GM23338 (cell line): Measurements from ENCODE around the gene ALG14. TPM values are rescaled to one million over a fixed set of nuclear protein-coding genes. Genes with fewer than 3 reads are reported as not detected.

Experiments used
- ATAC-seq: fragments of 200-7000 bp; cut with Tn5 transposase; 3 replicates; pipeline ENCODE4 v1.9.1; 2020
- DNase-seq: peaks from one replicate; pipeline ENCODE4 v3.0.0-alpha.2; 2015; ENCODE audit warnings: low spot score
- H2AFZ ChIP-seq: fragments of 200-600 bp; sonication (generic); 2 replicates; pipeline ENCODE4 v1.8.0; 2016; ENCODE audit warnings: antibody characterized with exemption, mild to moderate bottlenecking, moderate library complexity
- H3F3A ChIP-seq: fragments of 200-600 bp; sonication (generic); replicated peaks from 2 replicates; pipeline ENCODE4 v1.8.0; 2017; ENCODE audit warnings: antibody characterized with exemption, mixed run types, low read depth
- H3K27ac ChIP-seq: fragments of 200-600 bp; sonication (generic); 2 replicates; pipeline ENCODE4 v1.6.1; 2016; ENCODE audit warnings: low read depth
- H3K27me3 ChIP-seq: fragments of 200-600 bp; sonication (generic); 2 replicates; pipeline ENCODE4 v1.8.0; 2016; ENCODE audit warnings: mild to moderate bottlenecking, mixed run types, moderate library complexity; ENCODE audit not compliant: insufficient read depth
- H3K36me3 ChIP-seq: fragments of 200-600 bp; sonication (generic); 2 replicates; pipeline ENCODE4 v1.8.0; 2016; ENCODE audit warnings: mild to moderate bottlenecking; ENCODE audit not compliant: insufficient read depth
- H3K4me1 ChIP-seq: fragments of 200-600 bp; sonication (generic); 2 replicates; pipeline ENCODE4 v1.8.0; 2016; ENCODE audit warnings: mild to moderate bottlenecking, moderate library complexity; ENCODE audit not compliant: insufficient read depth
- H3K4me2 ChIP-seq: fragments of 200-600 bp; sonication (generic); 2 replicates; pipeline ENCODE4 v1.7.1; 2017; ENCODE audit warnings: mixed run types
- H3K4me3 ChIP-seq: fragments of 200-600 bp; sonication (generic); 2 replicates; pipeline ENCODE4 v1.6.1; 2016; ENCODE audit warnings: mixed run types
- H3K79me2 ChIP-seq: fragments of 200-600 bp; sonication (generic); replicated peaks from 2 replicates; pipeline ENCODE4 v1.8.0; 2017; ENCODE audit warnings: mild to moderate bottlenecking; ENCODE audit not compliant: insufficient read depth
- H3K9me2 ChIP-seq: fragments of 200-600 bp; sonication (generic); 2 replicates; pipeline ENCODE4 v1.8.0; 2017; ENCODE audit not compliant: insufficient read depth
- H4K20me1 ChIP-seq: fragments of 200-600 bp; sonication (generic); replicated peaks from 2 replicates; pipeline ENCODE4 v1.8.0; 2017; ENCODE audit warnings: mild to moderate bottlenecking; ENCODE audit not compliant: insufficient read depth
- H3K27ac Mint-ChIP-seq: 2 replicates; pipeline ENCODE4 v1.8.0; 2020; ENCODE audit warnings: inconsistent platforms, mild to moderate bottlenecking, moderate library complexity, mixed read lengths
- H3K27me3 Mint-ChIP-seq: 3 replicates; pipeline ENCODE4 v1.8.0; 2022; ENCODE audit warnings: low read depth, mild to moderate bottlenecking, moderate library complexity, mixed read lengths, inconsistent platforms; ENCODE audit not compliant: insufficient read depth, poor library complexity
- H3K36me3 Mint-ChIP-seq: 3 replicates; pipeline ENCODE4 v1.8.0; 2021; ENCODE audit warnings: low read depth, mild to moderate bottlenecking, inconsistent platforms, moderate library complexity, mixed read lengths
- H3K4me1 Mint-ChIP-seq: 3 replicates; pipeline ENCODE4 v1.8.0; 2020; ENCODE audit warnings: mild to moderate bottlenecking, inconsistent platforms, mixed read lengths
- H3K4me3 Mint-ChIP-seq: 3 replicates; pipeline ENCODE4 v1.8.0; 2021; ENCODE audit warnings: moderate library complexity, mild to moderate bottlenecking, inconsistent platforms, mixed read lengths
- H3K9me3 Mint-ChIP-seq: 3 replicates; pipeline ENCODE4 v1.8.0; 2020; ENCODE audit warnings: moderate library complexity, mild to moderate bottlenecking, inconsistent platforms, mixed read lengths
- CREB1 ChIP-seq: fragments of 250-450 bp; sonication (Bioruptor Pico); IDR thresholded peaks from 2 replicates; pipeline ENCODE4 v1.5.0; 2020; ENCODE audit warnings: low read depth, mild to moderate bottlenecking, moderate library complexity
- NANOG ChIP-seq: IDR thresholded peaks from 2 replicates; pipeline ENCODE4 v1.6.1; 2016; ENCODE audit warnings: antibody characterized with exemption, borderline replicate concordance
- STAT1 ChIP-seq: IDR thresholded peaks from one replicate; pipeline ENCODE4 v1.6.1; 2016; ENCODE audit warnings: antibody characterized with exemption; ENCODE audit not compliant: unreplicated experiment
- ZNF114 ChIP-seq: fragments of 250-450 bp; sonication (Bioruptor Pico); IDR thresholded peaks from 2 replicates; pipeline ENCODE4 v1.5.0; 2020; ENCODE audit warnings: mild to moderate bottlenecking, moderate library complexity
- polyA plus RNA-seq: library from polyadenylated mRNA; unstranded; fragments of >200 nt; fragmentation: Nextera tagmentation; extraction: Ambion mirVana; gene quantifications from 2 replicates; pipeline ENCODE4 v1.2.1, GENCODE V29; 2016
- total RNA-seq: library from RNA; depleted of rRNA; stranded (reverse); fragments of >200 nt; shearing (Covaris generic); gene quantifications from 2 replicates; pipeline ENCODE4 v1.2.3, GENCODE V29; 2014
- TF ChIP-seq, protein P1 (sequence below): IDR thresholded peaks from one replicate; pipeline ENCODE4 v1.6.1; 2018; ENCODE audit warnings: antibody characterized with exemption; ENCODE audit not compliant: unreplicated experiment
- TF ChIP-seq, protein P2 (sequence below): IDR thresholded peaks from 2 replicates; pipeline ENCODE4 v1.6.1; 2016; ENCODE audit warnings: antibody characterized with exemption
- TF ChIP-seq, protein P3 (sequence below): fragments of 250-450 bp; sonication (Bioruptor Pico); IDR thresholded peaks from 2 replicates; pipeline ENCODE4 v1.5.0; 2020; ENCODE audit warnings: mild to moderate bottlenecking, moderate library complexity

ALG14 gene
- total and polyA plus RNA-seq, 2 experiments from 2014 or later: 0.42 to 2.8 TPM

DNA sequence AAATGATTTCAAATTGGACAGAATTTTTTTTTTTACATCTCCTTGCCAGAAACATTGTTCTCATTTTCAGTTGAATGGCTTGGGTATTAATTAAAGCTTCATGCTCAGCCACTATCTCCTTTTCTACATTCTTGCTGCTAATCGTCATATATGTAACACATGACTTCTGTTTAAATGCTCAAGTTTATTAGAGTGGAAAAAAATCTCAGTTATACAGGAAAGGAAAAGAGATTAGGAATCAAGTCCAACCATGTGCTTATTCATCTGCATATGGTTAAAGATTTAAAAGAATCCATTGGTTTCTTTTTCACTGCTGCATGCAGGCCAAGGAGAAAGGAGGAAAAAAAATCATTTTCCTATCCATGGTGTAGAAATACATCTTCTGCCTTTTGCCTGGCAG is 98.5 kb downstream of the ALG14 start:
- no peak for ATAC-seq
- TF ChIP-seq, protein P1, sequence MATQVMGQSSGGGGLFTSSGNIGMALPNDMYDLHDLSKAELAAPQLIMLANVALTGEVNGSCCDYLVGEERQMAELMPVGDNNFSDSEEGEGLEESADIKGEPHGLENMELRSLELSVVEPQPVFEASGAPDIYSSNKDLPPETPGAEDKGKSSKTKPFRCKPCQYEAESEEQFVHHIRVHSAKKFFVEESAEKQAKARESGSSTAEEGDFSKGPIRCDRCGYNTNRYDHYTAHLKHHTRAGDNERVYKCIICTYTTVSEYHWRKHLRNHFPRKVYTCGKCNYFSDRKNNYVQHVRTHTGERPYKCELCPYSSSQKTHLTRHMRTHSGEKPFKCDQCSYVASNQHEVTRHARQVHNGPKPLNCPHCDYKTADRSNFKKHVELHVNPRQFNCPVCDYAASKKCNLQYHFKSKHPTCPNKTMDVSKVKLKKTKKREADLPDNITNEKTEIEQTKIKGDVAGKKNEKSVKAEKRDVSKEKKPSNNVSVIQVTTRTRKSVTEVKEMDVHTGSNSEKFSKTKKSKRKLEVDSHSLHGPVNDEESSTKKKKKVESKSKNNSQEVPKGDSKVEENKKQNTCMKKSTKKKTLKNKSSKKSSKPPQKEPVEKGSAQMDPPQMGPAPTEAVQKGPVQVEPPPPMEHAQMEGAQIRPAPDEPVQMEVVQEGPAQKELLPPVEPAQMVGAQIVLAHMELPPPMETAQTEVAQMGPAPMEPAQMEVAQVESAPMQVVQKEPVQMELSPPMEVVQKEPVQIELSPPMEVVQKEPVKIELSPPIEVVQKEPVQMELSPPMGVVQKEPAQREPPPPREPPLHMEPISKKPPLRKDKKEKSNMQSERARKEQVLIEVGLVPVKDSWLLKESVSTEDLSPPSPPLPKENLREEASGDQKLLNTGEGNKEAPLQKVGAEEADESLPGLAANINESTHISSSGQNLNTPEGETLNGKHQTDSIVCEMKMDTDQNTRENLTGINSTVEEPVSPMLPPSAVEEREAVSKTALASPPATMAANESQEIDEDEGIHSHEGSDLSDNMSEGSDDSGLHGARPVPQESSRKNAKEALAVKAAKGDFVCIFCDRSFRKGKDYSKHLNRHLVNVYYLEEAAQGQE: no peak
- TF ChIP-seq STAT1: no peak
- TF ChIP-seq, protein P2, sequence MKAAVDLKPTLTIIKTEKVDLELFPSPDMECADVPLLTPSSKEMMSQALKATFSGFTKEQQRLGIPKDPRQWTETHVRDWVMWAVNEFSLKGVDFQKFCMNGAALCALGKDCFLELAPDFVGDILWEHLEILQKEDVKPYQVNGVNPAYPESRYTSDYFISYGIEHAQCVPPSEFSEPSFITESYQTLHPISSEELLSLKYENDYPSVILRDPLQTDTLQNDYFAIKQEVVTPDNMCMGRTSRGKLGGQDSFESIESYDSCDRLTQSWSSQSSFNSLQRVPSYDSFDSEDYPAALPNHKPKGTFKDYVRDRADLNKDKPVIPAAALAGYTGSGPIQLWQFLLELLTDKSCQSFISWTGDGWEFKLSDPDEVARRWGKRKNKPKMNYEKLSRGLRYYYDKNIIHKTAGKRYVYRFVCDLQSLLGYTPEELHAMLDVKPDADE: no peak
- TF ChIP-seq ZNF114 (CRISPR knock-in tag): no peak
- no peaks in the 10 kb centered on the region for H4K20me1 ChIP-seq
- Mint-ChIP-seq H3K36me3 (no peaks in the 10 kb centered on the region), H3K27me3 (peaks cover 4% of the 10 kb centered on the region), H3K4me1 (peaks cover 11% of the 10 kb centered on the region), H3K4me3 (no peak overlapping the region), H3K9me3 (no peaks in the 10 kb centered on the region), H3K27ac (no peak overlapping the region)
- no peaks in the 10 kb centered on the region for H3K36me3 ChIP-seq
- no peaks in the 10 kb centered on the region for H3K9me2 ChIP-seq
- no peak overlapping the region for H2AFZ ChIP-seq
- H3K4me1 ChIP-seq: peaks cover 7% of the 10 kb centered on the region; the same call in 1 of the 2 replicates
- H3K4me2 ChIP-seq: no peak overlapping the region
- no peaks in the 10 kb centered on the region for H3K27me3 ChIP-seq
- H3K79me2 ChIP-seq: no peaks in the 10 kb centered on the region
- DNase-seq: no peak
- no peak overlapping the region for H3K4me3 ChIP-seq
- H3F3A ChIP-seq: no peaks in the 10 kb centered on the region
- H3K27ac ChIP-seq: no peak overlapping the region

DNA sequence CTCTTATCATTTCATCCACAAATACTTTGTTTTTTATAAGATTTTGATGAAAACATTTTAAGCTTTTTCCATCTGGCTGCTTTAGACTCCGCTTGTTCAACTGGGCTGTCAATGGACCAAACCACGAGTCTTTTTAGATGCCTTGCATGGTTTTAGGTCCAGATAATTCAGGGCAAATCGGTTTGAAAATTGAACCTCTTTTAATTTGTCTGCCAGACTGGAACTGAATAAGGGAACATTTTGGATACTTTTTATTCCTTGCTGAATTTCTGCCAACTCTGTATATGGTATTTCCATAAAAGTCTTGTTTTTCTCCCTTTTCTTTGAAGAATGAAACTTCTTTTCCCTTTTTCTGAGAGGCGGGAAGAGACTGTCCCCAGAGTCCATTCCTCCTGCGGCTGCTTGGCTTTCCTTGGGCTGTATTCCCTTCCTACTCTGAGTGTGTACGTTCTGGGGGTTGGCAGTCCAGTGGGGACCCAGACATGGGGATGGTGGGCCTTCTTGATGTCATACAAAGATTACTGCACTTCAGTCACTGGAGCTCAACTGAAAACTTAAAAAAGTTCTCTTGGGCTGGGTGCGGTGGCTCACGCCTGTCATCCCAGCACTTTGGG is 99.3 kb downstream of the ALG14 start:
- Histone ChIP-seq H3K27ac (no peak overlapping the region), H3K27me3 (no peaks in the 10 kb centered on the region), H2AFZ (no peak overlapping the region), H4K20me1 (no peaks in the 10 kb centered on the region), H3F3A (no peaks in the 10 kb centered on the region), H3K4me1 (peaks cover 7% of the 10 kb centered on the region; the same call in 1 of the 2 replicates), H3K4me2 (no peak overlapping the region), H3K36me3 (no peaks in the 10 kb centered on the region), H3K9me2 (no peaks in the 10 kb centered on the region), H3K79me2 (no peaks in the 10 kb centered on the region), H3K4me3 (no peak overlapping the region)
- Mint-ChIP-seq H3K4me3 (no peak overlapping the region), H3K36me3 (no peaks in the 10 kb centered on the region), H3K4me1 (peaks cover 11% of the 10 kb centered on the region), H3K9me3 (no peaks in the 10 kb centered on the region), H3K27me3 (peaks cover 4% of the 10 kb centered on the region), H3K27ac (no peak overlapping the region)
- DNase-seq: no peak
- no peak for ATAC-seq
- TF ChIP-seq, protein P3, sequence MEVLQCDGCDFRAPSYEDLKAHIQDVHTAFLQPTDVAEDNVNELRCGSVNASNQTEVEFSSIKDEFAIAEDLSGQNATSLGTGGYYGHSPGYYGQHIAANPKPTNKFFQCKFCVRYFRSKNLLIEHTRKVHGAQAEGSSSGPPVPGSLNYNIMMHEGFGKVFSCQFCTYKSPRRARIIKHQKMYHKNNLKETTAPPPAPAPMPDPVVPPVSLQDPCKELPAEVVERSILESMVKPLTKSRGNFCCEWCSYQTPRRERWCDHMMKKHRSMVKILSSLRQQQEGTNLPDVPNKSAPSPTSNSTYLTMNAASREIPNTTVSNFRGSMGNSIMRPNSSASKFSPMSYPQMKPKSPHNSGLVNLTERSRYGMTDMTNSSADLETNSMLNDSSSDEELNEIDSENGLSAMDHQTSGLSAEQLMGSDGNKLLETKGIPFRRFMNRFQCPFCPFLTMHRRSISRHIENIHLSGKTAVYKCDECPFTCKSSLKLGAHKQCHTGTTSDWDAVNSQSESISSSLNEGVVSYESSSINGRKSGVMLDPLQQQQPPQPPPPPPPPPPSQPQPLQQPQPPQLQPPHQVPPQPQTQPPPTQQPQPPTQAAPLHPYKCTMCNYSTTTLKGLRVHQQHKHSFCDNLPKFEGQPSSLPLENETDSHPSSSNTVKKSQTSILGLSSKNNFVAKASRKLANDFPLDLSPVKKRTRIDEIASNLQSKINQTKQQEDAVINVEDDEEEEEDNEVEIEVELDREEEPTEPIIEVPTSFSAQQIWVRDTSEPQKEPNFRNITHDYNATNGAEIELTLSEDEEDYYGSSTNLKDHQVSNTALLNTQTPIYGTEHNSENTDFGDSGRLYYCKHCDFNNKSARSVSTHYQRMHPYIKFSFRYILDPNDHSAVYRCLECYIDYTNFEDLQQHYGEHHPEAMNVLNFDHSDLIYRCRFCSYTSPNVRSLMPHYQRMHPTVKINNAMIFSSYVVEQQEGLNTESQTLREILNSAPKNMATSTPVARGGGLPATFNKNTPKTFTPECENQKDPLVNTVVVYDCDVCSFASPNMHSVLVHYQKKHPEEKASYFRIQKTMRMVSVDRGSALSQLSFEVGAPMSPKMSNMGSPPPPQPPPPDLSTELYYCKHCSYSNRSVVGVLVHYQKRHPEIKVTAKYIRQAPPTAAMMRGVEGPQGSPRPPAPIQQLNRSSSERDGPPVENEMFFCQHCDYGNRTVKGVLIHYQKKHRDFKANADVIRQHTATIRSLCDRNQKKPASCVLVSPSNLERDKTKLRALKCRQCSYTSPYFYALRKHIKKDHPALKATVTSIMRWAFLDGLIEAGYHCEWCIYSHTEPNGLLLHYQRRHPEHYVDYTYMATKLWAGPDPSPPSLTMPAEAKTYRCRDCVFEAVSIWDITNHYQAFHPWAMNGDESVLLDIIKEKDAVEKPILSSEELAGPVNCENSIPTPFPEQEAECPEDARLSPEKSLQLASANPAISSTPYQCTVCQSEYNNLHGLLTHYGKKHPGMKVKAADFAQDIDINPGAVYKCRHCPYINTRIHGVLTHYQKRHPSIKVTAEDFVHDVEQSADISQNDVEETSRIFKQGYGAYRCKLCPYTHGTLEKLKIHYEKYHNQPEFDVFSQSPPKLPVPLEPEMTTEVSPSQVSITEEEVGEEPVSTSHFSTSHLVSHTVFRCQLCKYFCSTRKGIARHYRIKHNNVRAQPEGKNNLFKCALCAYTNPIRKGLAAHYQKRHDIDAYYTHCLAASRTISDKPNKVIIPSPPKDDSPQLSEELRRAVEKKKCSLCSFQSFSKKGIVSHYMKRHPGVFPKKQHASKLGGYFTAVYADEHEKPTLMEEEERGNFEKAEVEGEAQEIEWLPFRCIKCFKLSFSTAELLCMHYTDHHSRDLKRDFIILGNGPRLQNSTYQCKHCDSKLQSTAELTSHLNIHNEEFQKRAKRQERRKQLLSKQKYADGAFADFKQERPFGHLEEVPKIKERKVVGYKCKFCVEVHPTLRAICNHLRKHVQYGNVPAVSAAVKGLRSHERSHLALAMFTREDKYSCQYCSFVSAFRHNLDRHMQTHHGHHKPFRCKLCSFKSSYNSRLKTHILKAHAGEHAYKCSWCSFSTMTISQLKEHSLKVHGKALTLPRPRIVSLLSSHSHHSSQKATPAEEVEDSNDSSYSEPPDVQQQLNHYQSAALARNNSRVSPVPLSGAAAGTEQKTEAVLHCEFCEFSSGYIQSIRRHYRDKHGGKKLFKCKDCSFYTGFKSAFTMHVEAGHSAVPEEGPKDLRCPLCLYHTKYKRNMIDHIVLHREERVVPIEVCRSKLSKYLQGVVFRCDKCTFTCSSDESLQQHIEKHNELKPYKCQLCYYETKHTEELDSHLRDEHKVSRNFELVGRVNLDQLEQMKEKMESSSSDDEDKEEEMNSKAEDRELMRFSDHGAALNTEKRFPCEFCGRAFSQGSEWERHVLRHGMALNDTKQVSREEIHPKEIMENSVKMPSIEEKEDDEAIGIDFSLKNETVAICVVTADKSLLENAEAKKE (CRISPR knock-in tag): no peak
- no peak for TF ChIP-seq NANOG
- no peak for TF ChIP-seq CREB1 (CRISPR knock-in tag)
